HEK293 (cell line): Measurements from ENCODE around the gene WNT7A.

Source experiments
- SP3 ChIP-seq: fragments of 450-650 bp; formaldehyde crosslinking; IDR thresholded peaks from 2 replicates; pipeline ENCODE4 v1.5.1; 2016; ENCODE audit warnings: missing biosample characterization, missing genetic modification characterization
- ZBTB8A ChIP-seq: fragments of 450-650 bp; formaldehyde crosslinking; IDR thresholded peaks from 2 replicates; pipeline ENCODE4 v1.5.1; 2016; ENCODE audit warnings: missing biosample characterization, missing genetic modification characterization
- ZNF175 ChIP-seq: fragments of 450-650 bp; formaldehyde crosslinking; IDR thresholded peaks from 2 replicates; pipeline ENCODE4 v1.5.1; 2016; ENCODE audit warnings: missing biosample characterization, missing genetic modification characterization
- ZNF184 ChIP-seq: fragments of 450-650 bp; IDR thresholded peaks from 2 replicates; pipeline ENCODE4 v1.5.1; 2018; ENCODE audit warnings: missing biosample characterization, mild to moderate bottlenecking, missing genetic modification characterization
- ZNF24 ChIP-seq: fragments of 450-650 bp; formaldehyde crosslinking; IDR thresholded peaks from 2 replicates; pipeline ENCODE4 v1.5.1; 2016; ENCODE audit warnings: missing biosample characterization, missing genetic modification characterization
- ZNF292 ChIP-seq: fragments of 450-650 bp; formaldehyde crosslinking; IDR thresholded peaks from 2 replicates; pipeline ENCODE4 v1.5.1; 2016; ENCODE audit warnings: low read depth, missing biosample characterization, missing genetic modification characterization, borderline replicate concordance
- ZNF791 ChIP-seq: fragments of 450-650 bp; formaldehyde crosslinking; IDR thresholded peaks from 2 replicates; pipeline ENCODE4 v1.5.1; 2016; ENCODE audit warnings: missing biosample characterization, missing genetic modification characterization
- TF ChIP-seq, protein P1 (sequence below): fragments of 450-650 bp; formaldehyde crosslinking; IDR thresholded peaks from 2 replicates; pipeline ENCODE4 v1.5.1; 2016; ENCODE audit warnings: missing biosample characterization, missing genetic modification characterization

- TF ChIP-seq, protein P1, sequence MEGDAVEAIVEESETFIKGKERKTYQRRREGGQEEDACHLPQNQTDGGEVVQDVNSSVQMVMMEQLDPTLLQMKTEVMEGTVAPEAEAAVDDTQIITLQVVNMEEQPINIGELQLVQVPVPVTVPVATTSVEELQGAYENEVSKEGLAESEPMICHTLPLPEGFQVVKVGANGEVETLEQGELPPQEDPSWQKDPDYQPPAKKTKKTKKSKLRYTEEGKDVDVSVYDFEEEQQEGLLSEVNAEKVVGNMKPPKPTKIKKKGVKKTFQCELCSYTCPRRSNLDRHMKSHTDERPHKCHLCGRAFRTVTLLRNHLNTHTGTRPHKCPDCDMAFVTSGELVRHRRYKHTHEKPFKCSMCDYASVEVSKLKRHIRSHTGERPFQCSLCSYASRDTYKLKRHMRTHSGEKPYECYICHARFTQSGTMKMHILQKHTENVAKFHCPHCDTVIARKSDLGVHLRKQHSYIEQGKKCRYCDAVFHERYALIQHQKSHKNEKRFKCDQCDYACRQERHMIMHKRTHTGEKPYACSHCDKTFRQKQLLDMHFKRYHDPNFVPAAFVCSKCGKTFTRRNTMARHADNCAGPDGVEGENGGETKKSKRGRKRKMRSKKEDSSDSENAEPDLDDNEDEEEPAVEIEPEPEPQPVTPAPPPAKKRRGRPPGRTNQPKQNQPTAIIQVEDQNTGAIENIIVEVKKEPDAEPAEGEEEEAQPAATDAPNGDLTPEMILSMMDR (tag by site-specific recombination) = no peak
- TF ChIP-seq SP3 (tag by site-specific recombination) = no peak
- TF ChIP-seq ZNF24 (tag by site-specific recombination) = no peak
- TF ChIP-seq ZNF292 (tag by site-specific recombination) = no peak
- no peak for TF ChIP-seq ZNF791 (tag by site-specific recombination)
- no peak for TF ChIP-seq ZBTB8A (tag by site-specific recombination)
- TF ChIP-seq ZNF184 (tag by site-specific recombination) = no peak
- TF ChIP-seq ZNF175 (tag by site-specific recombination) = no peak
Observed at GRCh38 chr3:13877911-13878280, 2.0 kb downstream of the WNT7A start.
